Type B pancreatic cell (in vitro differentiated cells): ENCODE measurements around the gene GALNS. TPM values are rescaled to one million over a fixed set of nuclear protein-coding genes. Genes with fewer than 3 reads are reported as not detected.

ENCODE experiments used
- DNase-seq: peaks from one replicate; pipeline ENCODE4 v3.0.0; 2021; ENCODE audit warnings: mixed read lengths; ENCODE audit not compliant: unreplicated experiment; ENCODE audit errors: extremely low spot score
- H3K27ac Mint-ChIP-seq: 2 replicates; pipeline ENCODE4 v1.8.0; 2021; ENCODE audit warnings: mild to moderate bottlenecking, mixed read lengths
- H3K27me3 Mint-ChIP-seq: 2 replicates; pipeline ENCODE4 v1.8.0; 2021; ENCODE audit warnings: mixed read lengths
- H3K36me3 Mint-ChIP-seq: 2 replicates; pipeline ENCODE4 v1.8.0; 2021; ENCODE audit warnings: mixed read lengths
- H3K4me1 Mint-ChIP-seq: one replicate; pipeline ENCODE4 v1.8.0; 2021; ENCODE audit warnings: mixed read lengths; ENCODE audit not compliant: unreplicated experiment
- H3K4me3 Mint-ChIP-seq: 2 replicates; pipeline ENCODE4 v1.8.0; 2021; ENCODE audit warnings: mild to moderate bottlenecking, mixed read lengths
- H3K9me3 Mint-ChIP-seq: 2 replicates; pipeline ENCODE4 v1.8.0; 2021; ENCODE audit warnings: mixed read lengths
- total RNA-seq: library from RNA; stranded (reverse); gene quantifications from 2 replicates; pipeline ENCODE4 v1.2.1, GENCODE V29; 2021; ENCODE audit warnings: low replicate concordance
- TF ChIP-seq, protein P1 (sequence below): fragments of 200-600 bp; sonication (generic); conservative IDR thresholded peaks from 2 replicates; pipeline ENCODE4 v1.5.0; 2021; ENCODE audit warnings: antibody characterized with exemption, mild to moderate bottlenecking

Gene GALNS
- total RNA-seq, 1 donor from 2014 or later = 30.2 TPM

- Mint-ChIP-seq H3K27me3 (no peaks in the 10 kb centered on the region), H3K9me3 (no peaks in the 10 kb centered on the region), H3K4me1 (no peaks in the 10 kb centered on the region), H3K4me3 (no peak overlapping the region), H3K36me3 (no peaks in the 10 kb centered on the region), H3K27ac (no peak overlapping the region)
- TF ChIP-seq, protein P1, sequence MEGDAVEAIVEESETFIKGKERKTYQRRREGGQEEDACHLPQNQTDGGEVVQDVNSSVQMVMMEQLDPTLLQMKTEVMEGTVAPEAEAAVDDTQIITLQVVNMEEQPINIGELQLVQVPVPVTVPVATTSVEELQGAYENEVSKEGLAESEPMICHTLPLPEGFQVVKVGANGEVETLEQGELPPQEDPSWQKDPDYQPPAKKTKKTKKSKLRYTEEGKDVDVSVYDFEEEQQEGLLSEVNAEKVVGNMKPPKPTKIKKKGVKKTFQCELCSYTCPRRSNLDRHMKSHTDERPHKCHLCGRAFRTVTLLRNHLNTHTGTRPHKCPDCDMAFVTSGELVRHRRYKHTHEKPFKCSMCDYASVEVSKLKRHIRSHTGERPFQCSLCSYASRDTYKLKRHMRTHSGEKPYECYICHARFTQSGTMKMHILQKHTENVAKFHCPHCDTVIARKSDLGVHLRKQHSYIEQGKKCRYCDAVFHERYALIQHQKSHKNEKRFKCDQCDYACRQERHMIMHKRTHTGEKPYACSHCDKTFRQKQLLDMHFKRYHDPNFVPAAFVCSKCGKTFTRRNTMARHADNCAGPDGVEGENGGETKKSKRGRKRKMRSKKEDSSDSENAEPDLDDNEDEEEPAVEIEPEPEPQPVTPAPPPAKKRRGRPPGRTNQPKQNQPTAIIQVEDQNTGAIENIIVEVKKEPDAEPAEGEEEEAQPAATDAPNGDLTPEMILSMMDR = no peak
- DNase-seq = no peak
These were observed 14.4 kb downstream of the GALNS start for GRCh38 chr16:88842308-88842756.

GRCh38 chr16:88841521-88842307, 15.0 kb downstream of the GALNS start:
- H3K4me1 Mint-ChIP-seq = no peaks in the 10 kb centered on the region
- H3K27me3 Mint-ChIP-seq = no peaks in the 10 kb centered on the region
- H3K27ac Mint-ChIP-seq = no peak overlapping the region
- DNase-seq = no peak
- no peaks in the 10 kb centered on the region for H3K9me3 Mint-ChIP-seq
- H3K36me3 Mint-ChIP-seq = no peaks in the 10 kb centered on the region
- no peak overlapping the region for H3K4me3 Mint-ChIP-seq
- TF ChIP-seq, protein P1 = no peak

- no peaks in the 10 kb centered on the region for H3K9me3 Mint-ChIP-seq
- no peak overlapping the region for H3K4me3 Mint-ChIP-seq
- H3K36me3 Mint-ChIP-seq = no peaks in the 10 kb centered on the region
- H3K4me1 Mint-ChIP-seq = no peaks in the 10 kb centered on the region
- DNase-seq = no peak
- H3K27me3 Mint-ChIP-seq = no peaks in the 10 kb centered on the region
- TF ChIP-seq, protein P1 = no peak
- H3K27ac Mint-ChIP-seq = no peak overlapping the region
These were observed 16.0 kb downstream of the GALNS start for GRCh38 chr16:88840600-88841215.

DNA sequence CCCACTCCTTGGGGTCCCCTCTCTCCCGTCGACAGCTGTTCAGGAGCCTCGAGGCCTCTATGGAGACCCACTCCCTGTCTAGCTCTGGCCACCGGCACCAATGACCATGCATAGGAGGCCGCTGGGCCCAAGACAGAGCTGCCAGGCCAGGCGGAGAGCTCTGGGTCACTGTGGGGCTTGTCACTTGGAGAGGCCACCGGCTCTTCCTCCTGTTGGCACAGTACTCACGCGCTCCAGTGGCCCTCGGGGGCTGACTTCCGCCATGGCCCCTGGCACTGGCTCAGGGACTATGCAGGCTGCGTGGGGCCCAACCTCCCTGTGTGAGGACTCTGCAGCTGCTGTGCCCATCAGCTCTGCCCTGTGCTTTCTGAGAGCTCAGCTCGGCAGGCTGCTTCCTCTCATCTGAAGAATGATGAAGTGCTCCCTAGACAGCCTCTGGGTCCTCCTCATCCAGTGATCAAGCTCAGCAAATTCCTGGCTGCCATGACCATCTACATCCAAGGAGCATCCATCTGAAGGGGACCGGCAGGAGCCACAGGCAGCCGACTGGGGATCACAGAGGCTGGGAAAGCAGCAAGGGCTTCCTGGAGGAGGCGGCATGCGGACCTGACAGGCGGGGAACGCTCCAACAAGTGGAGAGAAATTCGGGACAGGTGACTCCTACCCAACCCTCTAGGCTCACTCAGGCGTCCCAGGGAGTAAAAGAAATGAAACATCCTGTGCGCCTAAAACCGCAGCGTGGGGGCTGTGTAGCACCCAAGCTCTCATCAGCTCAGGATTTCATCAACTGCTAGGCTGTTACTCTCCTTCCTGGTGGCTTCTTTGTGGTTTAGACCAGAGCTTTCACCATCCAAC, 16.8 kb downstream of the GALNS start:
- Mint-ChIP-seq H3K9me3 (no peaks in the 10 kb centered on the region), H3K36me3 (no peaks in the 10 kb centered on the region), H3K27me3 (no peaks in the 10 kb centered on the region), H3K4me1 (no peaks in the 10 kb centered on the region), H3K27ac (no peak overlapping the region), H3K4me3 (no peak overlapping the region)
- TF ChIP-seq, protein P1 = no peak
- DNase-seq = no peak

DNA sequence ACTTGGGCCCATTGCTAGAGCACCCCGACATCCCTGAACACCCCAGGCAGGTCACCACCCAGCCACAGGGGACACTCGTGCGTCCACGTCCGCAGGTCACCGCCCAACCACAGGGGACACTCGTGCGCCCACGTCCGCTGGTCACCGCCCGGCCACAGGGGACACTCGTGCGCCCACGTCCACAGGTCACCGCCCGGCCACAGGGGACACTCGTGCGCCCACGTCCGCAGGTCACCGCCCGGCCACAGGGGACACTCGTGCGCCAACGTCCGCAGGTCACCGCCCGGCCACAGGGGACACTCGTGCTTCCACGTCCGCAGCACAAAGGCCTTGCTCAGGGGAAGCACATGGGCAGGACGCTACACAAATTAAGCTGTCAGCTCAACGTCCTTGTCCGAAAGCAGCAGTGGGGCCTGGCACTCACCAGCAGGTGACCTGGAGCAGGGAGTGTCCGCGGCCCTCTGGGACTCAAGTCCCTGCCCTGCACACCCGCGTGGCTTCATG, 17.7 kb downstream of the GALNS start:
- no peak overlapping the region for H3K27ac Mint-ChIP-seq
- no peak for DNase-seq

More for the DNA sequence above, 17.7 kb downstream of the GALNS start:
- Mint-ChIP-seq H3K9me3 (no peaks in the 10 kb centered on the region), H3K4me1 (no peaks in the 10 kb centered on the region), H3K4me3 (no peak overlapping the region), H3K36me3 (no peaks in the 10 kb centered on the region), H3K27me3 (no peaks in the 10 kb centered on the region)
- TF ChIP-seq, protein P1 = peak; percentile 50
